ENCODE data around the gene CPA1. TPM values are rescaled to one million over a fixed set of nuclear protein-coding genes. Genes with fewer than 3 reads are reported as not detected.

Gene CPA1
- total and polyA plus RNA-seq, 2 of the 13 experiments (the other 11 are each of a cell fraction or from before 2014, with no cell fraction given), result 0.20 to 0.58 TPM

GRCh38 chr7:130409712-130410072 is 29.4 kb downstream of the CPA1 start (continued):
- no peak for TF ChIP-seq DZIP1 (CRISPR knock-in tag; IDR thresholded peaks at IDR 0.05)
- TF ChIP-seq ARNT (IDR thresholded peaks at IDR 0.05), result no peak
- TF ChIP-seq, protein P1, sequence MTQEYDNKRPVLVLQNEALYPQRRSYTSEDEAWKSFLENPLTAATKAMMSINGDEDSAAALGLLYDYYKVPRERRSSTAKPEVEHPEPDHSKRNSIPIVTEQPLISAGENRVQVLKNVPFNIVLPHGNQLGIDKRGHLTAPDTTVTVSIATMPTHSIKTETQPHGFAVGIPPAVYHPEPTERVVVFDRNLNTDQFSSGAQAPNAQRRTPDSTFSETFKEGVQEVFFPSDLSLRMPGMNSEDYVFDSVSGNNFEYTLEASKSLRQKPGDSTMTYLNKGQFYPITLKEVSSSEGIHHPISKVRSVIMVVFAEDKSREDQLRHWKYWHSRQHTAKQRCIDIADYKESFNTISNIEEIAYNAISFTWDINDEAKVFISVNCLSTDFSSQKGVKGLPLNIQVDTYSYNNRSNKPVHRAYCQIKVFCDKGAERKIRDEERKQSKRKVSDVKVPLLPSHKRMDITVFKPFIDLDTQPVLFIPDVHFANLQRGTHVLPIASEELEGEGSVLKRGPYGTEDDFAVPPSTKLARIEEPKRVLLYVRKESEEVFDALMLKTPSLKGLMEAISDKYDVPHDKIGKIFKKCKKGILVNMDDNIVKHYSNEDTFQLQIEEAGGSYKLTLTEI (CRISPR knock-in tag; conservative IDR thresholded peaks at IDR 0.05), result no peak
- TF ChIP-seq TRIM24 (CRISPR knock-in tag; IDR thresholded peaks at IDR 0.05), result no peak

- no peak overlapping the region for H3K9ac ChIP-seq (ENCODE audit: insufficient read depth, low read depth, low read length)
- no TSS peak for BruUV-seq (replicated peaks)
- no peak overlapping the region for H2AFZ ChIP-seq (ENCODE audit: low read length)
- in situ Hi-C loops (cut with HindIII; ENCODE audit: extremely low pct_ligation_motif_present, low pct_unique_long_range_greater_than_20kb) (no loop called here), intact Hi-C loops (cut with micrococcal nuclease; ENCODE audit: unreplicated experiment) (no loop called here)
- H3K4me3 ChIP-seq (replicated peaks in 1 of 3; ENCODE audit: insufficient read depth in 1 of 3, low read depth in 2 of 3, low read length in 3 of 3), result no peak overlapping the region
- H3K36me3 ChIP-seq (replicated peaks in 1 of 2; ENCODE audit: control insufficient read depth in 1 of 2, insufficient read depth in 2 of 2, low read length in 2 of 2), result no peaks in the 10 kb centered on the region
- ChIA-PET POLR2A (interaction anchor here (1.6 kb wide), 1 partner anchor 30 kb away, joined by 3 read pairs; the partner anchor contains the start of gene CEP41), CTCF (ENCODE audit: low intra/inter-chr PET ratio, low total read pairs) (no interaction called here)
- no peak for FAIRE-seq
- H3K27me3 ChIP-seq (ENCODE audit: control insufficient read depth in 1 of 2, insufficient read depth in 2 of 2, low read length in 2 of 2), result no peaks in the 10 kb centered on the region
- no peaks in the 10 kb centered on the region for H3K4me1 ChIP-seq (ENCODE audit: insufficient read depth, low read length)
- WGBS (ENCODE audit: low lambda C conversion rate), result 80% methylated on average over 4 of the region's 4 CpGs
- H4K20me1 ChIP-seq (ENCODE audit: insufficient read depth, low read length), result no peaks in the 10 kb centered on the region
- H3K4me2 ChIP-seq (ENCODE audit: low read depth, low read length), result no peak overlapping the region
- H3K79me2 ChIP-seq (ENCODE audit: insufficient read depth, low read length), result no peaks in the 10 kb centered on the region
- DNase-seq (ENCODE audit: low spot score), result no peak
- no peaks in the 10 kb centered on the region for H3K9me3 ChIP-seq (ENCODE audit: low read length)
- ATAC-seq, result no peak
- H3K27ac ChIP-seq (ENCODE audit: extremely low read length, insufficient read depth, low read length), result no peak overlapping the region
- TF ChIP-seq ZIK1 (CRISPR knock-in tag; IDR thresholded peaks at IDR 0.05; ENCODE audit: borderline replicate concordance, low read depth) (no peak), ZNF263 (CRISPR knock-in tag; IDR thresholded peaks at IDR 0.05) (no peak), HHEX (CRISPR knock-in tag; IDR thresholded peaks at IDR 0.05) (no peak), ZSCAN31 (CRISPR knock-in tag; IDR thresholded peaks at IDR 0.05; ENCODE audit: low read depth) (no peak), NONO (IDR thresholded peaks at IDR 0.05) (no peak), NONO (CRISPR knock-in tag; conservative IDR thresholded peaks at IDR 0.05) (no peak), CEBPZ (IDR thresholded peaks at IDR 0.05; ENCODE audit: low read length) (no peak), TBP (CRISPR knock-in tag; IDR thresholded peaks at IDR 0.05) (no peak)
- TF ChIP-seq, protein P2, sequence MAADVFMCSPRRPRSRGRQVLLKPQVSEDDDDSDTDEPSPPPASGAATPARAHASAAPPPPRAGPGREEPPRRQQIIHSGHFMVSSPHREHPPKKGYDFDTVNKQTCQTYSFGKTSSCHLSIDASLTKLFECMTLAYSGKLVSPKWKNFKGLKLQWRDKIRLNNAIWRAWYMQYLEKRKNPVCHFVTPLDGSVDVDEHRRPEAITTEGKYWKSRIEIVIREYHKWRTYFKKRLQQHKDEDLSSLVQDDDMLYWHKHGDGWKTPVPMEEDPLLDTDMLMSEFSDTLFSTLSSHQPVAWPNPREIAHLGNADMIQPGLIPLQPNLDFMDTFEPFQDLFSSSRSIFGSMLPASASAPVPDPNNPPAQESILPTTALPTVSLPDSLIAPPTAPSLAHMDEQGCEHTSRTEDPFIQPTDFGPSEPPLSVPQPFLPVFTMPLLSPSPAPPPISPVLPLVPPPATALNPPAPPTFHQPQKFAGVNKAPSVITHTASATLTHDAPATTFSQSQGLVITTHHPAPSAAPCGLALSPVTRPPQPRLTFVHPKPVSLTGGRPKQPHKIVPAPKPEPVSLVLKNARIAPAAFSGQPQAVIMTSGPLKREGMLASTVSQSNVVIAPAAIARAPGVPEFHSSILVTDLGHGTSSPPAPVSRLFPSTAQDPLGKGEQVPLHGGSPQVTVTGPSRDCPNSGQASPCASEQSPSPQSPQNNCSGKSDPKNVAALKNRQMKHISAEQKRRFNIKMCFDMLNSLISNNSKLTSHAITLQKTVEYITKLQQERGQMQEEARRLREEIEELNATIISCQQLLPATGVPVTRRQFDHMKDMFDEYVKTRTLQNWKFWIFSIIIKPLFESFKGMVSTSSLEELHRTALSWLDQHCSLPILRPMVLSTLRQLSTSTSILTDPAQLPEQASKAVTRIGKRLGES (CRISPR knock-in tag; IDR thresholded peaks at IDR 0.05; ENCODE audit: borderline replicate concordance), result no peak
Measured at GRCh38 chr7:130410868-130411541, 30.7 kb downstream of the CPA1 start.
